GM12878 (cell line): ENCODE measurements around the gene DPP6.

Source experiments
- CBX3 ChIP-seq: fragments of 200-600 bp; sonication (generic); IDR thresholded peaks from 2 replicates; pipeline ENCODE4 v1.6.1; 2016; ENCODE audit warnings: low read depth, borderline replicate concordance
- FOS ChIP-seq: IDR thresholded peaks from 3 replicates; pipeline ENCODE4 v1.6.1; 2011; ENCODE audit warnings: borderline replicate concordance; ENCODE audit not compliant: insufficient read length; ENCODE audit errors: extremely low read depth
- GABPA ChIP-seq: IDR thresholded peaks from 2 replicates; pipeline ENCODE4 v1.6.1; 2014; ENCODE audit warnings: antibody characterized with exemption, low read depth, mild to moderate bottlenecking, inconsistent platforms
- KAT2A ChIP-seq: conservative IDR thresholded peaks from 2 replicates; pipeline ENCODE4 v1.6.1; 2011; ENCODE audit warnings: low read depth, low read length; ENCODE audit not compliant: control insufficient read depth
- POLR2A ChIP-seq: IDR thresholded peaks from 2 replicates; pipeline ENCODE4 v1.6.1; 2011; ENCODE audit warnings: low read depth, mild to moderate bottlenecking, low read length
- SIN3A ChIP-seq: IDR thresholded peaks from 2 replicates; pipeline ENCODE4 v1.6.1; 2012; ENCODE audit warnings: low read depth, low read length, improper control_type of control experiment
- SMAD1 ChIP-seq: fragments of 450-650 bp; IDR thresholded peaks from 2 replicates; pipeline ENCODE4 v1.6.1; 2018; ENCODE audit warnings: mild to moderate bottlenecking, low read depth; ENCODE audit not compliant: partially characterized antibody

DNA sequence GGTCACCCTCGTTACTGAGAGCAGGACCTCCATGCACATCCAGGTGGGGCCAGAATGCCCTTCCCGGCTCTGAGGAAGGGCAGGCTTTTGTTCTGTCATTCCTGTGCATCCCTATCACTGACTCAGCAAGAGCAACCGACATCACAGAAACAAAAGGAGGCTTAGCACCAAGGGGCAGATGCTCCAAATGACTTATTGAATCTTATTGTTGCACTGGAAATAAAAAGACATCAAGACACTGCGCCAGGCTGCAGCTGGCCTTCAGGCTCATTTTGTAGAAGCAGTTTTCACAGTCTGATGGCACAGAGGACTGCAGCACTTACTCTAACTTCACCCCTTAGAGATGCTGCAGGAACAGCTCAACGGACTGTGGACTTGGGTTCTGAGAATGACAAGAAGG, 824.3 kb downstream of the DPP6 start:
- no peak for TF ChIP-seq SIN3A
- TF ChIP-seq KAT2A = no peak
- no peak for TF ChIP-seq POLR2A
- no peak for TF ChIP-seq GABPA
- no peak for TF ChIP-seq SMAD1
- TF ChIP-seq FOS = no peak
- no peak for TF ChIP-seq CBX3
